ENCODE results near the gene FOLR1. TPM values are rescaled to one million over a fixed set of nuclear protein-coding genes. Genes with fewer than 3 reads are reported as not detected.

The FOLR1 gene
- total RNA-seq, 1 donor from 2014 or later, result 2.7 TPM

- peaks cover 12% of the 10 kb centered on the region for H3K4me1 Mint-ChIP-seq (ENCODE audit: unreplicated experiment)
- DNase-seq (ENCODE audit: extremely low spot score, unreplicated experiment), result peak; percentile 64
- no peak overlapping the region for H3K27ac Mint-ChIP-seq
Measured at GRCh38 chr11:72230764-72231365, 38.9 kb downstream of the FOLR1 start.

GRCh38 chr11:72231396-72232259 lies 39.7 kb downstream of the FOLR1 start:
- no peaks in the 10 kb centered on the region for H3K27me3 Mint-ChIP-seq
- no peak overlapping the region for H3K27ac Mint-ChIP-seq
- H3K36me3 Mint-ChIP-seq, result peaks cover 32% of the 10 kb centered on the region
- H3K9me3 Mint-ChIP-seq, result no peaks in the 10 kb centered on the region
- peaks cover 7% of the 10 kb centered on the region for H3K4me1 Mint-ChIP-seq (ENCODE audit: unreplicated experiment)
- no peak for TF ChIP-seq CTCF (conservative IDR thresholded peaks at IDR 0.05)
- no peak overlapping the region for H3K4me3 Mint-ChIP-seq
- peak; percentile 48 for DNase-seq (ENCODE audit: extremely low spot score, unreplicated experiment)

More at GRCh38 chr11:72230764-72231365, 38.9 kb downstream of the FOLR1 start:
- H3K9me3 Mint-ChIP-seq, result no peaks in the 10 kb centered on the region
- no peak for TF ChIP-seq CTCF (conservative IDR thresholded peaks at IDR 0.05)
- H3K27me3 Mint-ChIP-seq, result no peaks in the 10 kb centered on the region
- H3K4me3 Mint-ChIP-seq, result no peak overlapping the region
- H3K36me3 Mint-ChIP-seq, result peaks cover 32% of the 10 kb centered on the region

- peaks cover 7% of the 10 kb centered on the region for H3K4me1 Mint-ChIP-seq (ENCODE audit: unreplicated experiment)
- no peak for TF ChIP-seq CTCF (conservative IDR thresholded peaks at IDR 0.05)
- H3K27ac Mint-ChIP-seq, result no peak overlapping the region
- no peaks in the 10 kb centered on the region for H3K27me3 Mint-ChIP-seq
- no peaks in the 10 kb centered on the region for H3K9me3 Mint-ChIP-seq
- peaks cover 32% of the 10 kb centered on the region for H3K36me3 Mint-ChIP-seq
- DNase-seq (ENCODE audit: extremely low spot score, unreplicated experiment), result peak; percentile 47
- no peak overlapping the region for H3K4me3 Mint-ChIP-seq
Measured at GRCh38 chr11:72232260-72233055, 40.5 kb downstream of the FOLR1 start.

- DNase-seq (ENCODE audit: extremely low spot score, unreplicated experiment), result peak; percentile 39
- H3K9me3 Mint-ChIP-seq, result no peaks in the 10 kb centered on the region
- peaks cover 32% of the 10 kb centered on the region for H3K36me3 Mint-ChIP-seq
- H3K4me3 Mint-ChIP-seq, result no peak overlapping the region
- H3K27ac Mint-ChIP-seq, result no peak overlapping the region
- peaks cover 7% of the 10 kb centered on the region for H3K4me1 Mint-ChIP-seq (ENCODE audit: unreplicated experiment)
- H3K27me3 Mint-ChIP-seq, result no peaks in the 10 kb centered on the region
- no peak for TF ChIP-seq CTCF (conservative IDR thresholded peaks at IDR 0.05)
Measured at GRCh38 chr11:72233056-72233772, 41.3 kb downstream of the FOLR1 start.

Data from type B pancreatic cell (in vitro differentiated cells).